Coronary artery (tissue), 2 donors: Measurements from ENCODE around the gene ETV1.
A peak's percentile ranks its signal among the peaks of the same experiment; 100 is the strongest.

ENCODE experiments used
- DNase-seq: peaks from one replicate; pipeline ENCODE4 v3.0.0-alpha.2; 2017; ENCODE audit warnings: low spot score
- H3K27ac ChIP-seq, 2 donors: fragments of 200-600 bp; sonication (generic); one replicate each; pipeline ENCODE4 v1.5.1; 2016 to 2019
- H3K4me3 ChIP-seq: fragments of 200-600 bp; sonication (generic); 2 replicates; pipeline ENCODE4 v1.5.1; 2016; ENCODE audit warnings: mild to moderate bottlenecking, moderate library complexity
- TF ChIP-seq, protein P1 (sequence below): fragments of 200-600 bp; sonication (generic); IDR thresholded peaks from one replicate; pipeline ENCODE4 v1.5.1; 2019; ENCODE audit warnings: antibody characterized with exemption

ETV1 gene

DNA sequence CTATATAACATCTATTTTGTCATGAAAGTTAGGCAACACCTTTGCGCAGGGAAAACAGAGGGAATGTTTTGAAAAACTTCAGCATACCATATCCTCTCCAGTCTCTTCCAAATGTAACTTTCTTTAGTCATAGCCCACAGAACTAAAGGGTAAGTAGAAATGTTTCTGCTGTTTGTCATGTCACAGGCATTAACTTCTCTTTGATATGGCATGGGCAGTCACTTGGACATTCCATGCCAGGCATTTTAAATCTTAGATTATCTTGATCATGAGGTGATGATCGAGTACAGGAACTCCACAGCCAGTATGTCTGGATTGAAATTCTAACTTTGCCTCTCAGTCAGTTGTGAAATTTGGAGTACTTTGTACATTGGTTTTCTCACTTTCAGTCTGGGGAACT, 27.5 kb upstream of the ETV1 start:
- TF ChIP-seq, protein P1, sequence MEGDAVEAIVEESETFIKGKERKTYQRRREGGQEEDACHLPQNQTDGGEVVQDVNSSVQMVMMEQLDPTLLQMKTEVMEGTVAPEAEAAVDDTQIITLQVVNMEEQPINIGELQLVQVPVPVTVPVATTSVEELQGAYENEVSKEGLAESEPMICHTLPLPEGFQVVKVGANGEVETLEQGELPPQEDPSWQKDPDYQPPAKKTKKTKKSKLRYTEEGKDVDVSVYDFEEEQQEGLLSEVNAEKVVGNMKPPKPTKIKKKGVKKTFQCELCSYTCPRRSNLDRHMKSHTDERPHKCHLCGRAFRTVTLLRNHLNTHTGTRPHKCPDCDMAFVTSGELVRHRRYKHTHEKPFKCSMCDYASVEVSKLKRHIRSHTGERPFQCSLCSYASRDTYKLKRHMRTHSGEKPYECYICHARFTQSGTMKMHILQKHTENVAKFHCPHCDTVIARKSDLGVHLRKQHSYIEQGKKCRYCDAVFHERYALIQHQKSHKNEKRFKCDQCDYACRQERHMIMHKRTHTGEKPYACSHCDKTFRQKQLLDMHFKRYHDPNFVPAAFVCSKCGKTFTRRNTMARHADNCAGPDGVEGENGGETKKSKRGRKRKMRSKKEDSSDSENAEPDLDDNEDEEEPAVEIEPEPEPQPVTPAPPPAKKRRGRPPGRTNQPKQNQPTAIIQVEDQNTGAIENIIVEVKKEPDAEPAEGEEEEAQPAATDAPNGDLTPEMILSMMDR, result no peak
- H3K27ac ChIP-seq, result no peak overlapping the region
- H3K4me3 ChIP-seq, result no peak overlapping the region
- DNase-seq, result no peak

DNA sequence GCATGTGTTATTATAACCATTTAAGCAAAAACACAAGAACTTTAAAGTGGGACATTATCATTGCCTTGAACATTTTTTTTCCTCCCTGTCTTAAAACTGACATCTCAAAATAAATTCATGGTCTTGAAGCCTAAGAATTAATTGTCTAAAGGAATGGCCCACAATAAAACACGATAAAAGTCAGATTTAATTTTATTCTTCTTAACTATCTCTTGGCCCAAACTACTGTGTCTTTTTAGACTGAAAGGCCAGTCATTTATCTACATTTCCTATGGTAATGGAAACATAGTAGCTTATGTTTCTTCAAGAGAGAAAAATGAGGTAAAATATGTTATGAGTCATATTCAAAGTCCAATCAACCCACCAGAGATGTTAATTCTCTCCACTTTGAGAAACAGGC, 24.4 kb upstream of the ETV1 start:
- TF ChIP-seq, protein P1, result no peak
- Histone ChIP-seq H3K4me3 (no peak overlapping the region), H3K27ac (no peak overlapping the region)
- no peak for DNase-seq

DNA sequence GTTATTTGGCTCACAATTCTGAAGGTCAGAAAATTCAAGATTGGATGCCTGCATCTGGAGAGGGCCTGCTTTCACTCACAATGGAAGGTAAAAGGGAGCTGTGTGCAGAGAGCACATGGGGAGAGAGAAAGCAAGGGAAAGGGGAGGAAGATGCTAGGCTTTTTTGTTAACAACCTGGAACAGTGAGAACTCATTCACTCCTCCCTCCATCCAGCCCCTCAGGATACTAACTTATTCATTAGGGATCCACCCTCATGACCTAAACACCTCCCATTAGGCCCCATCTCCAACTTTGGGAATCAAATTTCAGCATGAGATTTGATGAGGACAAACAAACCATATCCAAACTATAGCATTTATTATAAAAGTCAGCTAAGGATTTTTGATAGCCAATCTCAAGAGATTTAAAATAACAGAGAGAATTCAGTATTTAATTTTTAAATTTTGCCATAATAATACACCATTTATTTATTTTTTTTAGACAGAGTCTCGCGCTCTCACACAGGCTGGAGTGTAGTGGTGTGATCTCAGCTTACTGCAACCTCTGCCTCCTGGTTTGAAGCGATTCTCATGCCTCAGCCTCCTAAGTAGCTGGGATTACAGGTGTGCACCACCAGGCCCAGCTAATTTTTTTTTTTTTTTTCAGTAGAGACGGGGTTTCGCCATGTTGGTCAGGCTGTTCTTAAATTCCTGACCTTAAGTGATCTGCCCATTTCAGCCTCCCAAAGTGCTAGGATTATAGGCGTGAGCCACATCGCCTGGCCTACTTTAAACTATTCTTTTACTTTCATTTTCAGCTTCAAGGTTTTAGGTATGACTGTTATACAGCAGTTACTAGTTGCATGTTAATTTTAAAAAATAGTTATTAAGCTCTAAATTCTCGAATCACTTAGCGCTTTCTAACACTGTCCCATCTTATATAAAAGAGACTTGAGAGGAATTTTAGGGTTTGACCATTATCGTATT, 20.3 kb upstream of the ETV1 start:
- TF ChIP-seq, protein P1, result no peak
- DNase-seq, result no peak
- Histone ChIP-seq H3K4me3 (no peak overlapping the region), H3K27ac (no peak overlapping the region)

DNA sequence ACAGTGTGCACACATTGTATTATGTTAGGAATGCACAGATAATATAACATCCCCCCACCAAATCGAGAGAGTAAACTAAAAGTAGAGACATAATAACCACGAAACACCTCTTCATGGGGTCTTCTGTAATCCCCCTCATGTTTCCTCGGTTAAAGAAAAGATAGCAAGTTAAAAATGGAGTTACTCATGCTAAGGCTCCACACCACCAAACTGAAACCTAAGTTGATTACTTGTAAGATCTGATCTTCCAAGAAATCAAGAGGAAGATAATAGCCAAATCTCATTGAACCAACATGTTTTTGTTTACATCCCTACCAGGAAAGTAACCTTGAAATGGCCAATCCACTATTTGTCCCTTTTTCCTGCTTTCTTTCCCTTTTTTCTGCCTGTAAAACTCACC, 11.7 kb upstream of the ETV1 start:
- H3K27ac ChIP-seq, result no peak overlapping the region
- DNase-seq, result no peak
- TF ChIP-seq, protein P1, result no peak
- no peak overlapping the region for H3K4me3 ChIP-seq

DNA sequence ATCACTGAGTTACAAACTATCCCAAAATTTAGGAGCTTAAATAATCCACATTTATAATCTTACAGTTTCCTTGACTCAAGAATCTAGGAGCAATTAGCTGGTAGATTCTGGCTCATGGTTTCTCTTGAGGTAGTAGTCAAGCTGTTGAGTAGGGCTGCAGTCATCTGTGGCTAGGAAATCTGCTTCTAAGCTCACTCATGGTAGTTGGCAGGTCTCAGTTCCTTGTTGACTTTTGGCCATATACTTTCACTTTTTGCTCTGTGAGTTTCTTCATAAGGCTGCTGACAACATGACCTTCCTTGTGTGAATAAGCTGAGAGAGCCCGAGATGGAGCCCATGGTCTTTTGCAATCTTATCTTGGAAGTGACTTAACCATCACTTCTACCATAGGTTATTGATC, 10.8 kb upstream of the ETV1 start:
- Histone ChIP-seq H3K4me3 (no peak overlapping the region), H3K27ac (no peak overlapping the region)
- TF ChIP-seq, protein P1, result no peak
- DNase-seq, result no peak

DNA sequence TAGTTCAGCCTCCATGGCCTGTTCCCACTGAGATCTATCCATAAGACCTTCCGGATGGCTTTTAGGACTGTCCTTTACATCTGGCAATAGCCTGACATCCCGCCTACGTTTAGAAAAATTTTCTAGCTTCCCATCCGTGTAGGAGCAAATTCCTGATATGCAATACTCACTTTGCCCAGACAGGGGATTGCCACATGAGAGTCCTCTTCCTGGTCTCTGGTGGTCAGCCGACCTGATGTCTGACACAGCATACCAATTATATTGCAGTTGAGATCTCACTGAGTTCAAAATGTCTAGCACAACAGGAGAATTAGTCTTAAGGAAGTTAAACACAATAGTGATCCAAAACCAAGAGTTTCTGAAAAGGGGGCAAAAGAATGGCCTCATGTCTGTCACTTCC, 9.4 kb upstream of the ETV1 start:
- Histone ChIP-seq H3K27ac (no peak overlapping the region), H3K4me3 (no peak overlapping the region)
- TF ChIP-seq, protein P1, result no peak
- DNase-seq, result no peak

DNA sequence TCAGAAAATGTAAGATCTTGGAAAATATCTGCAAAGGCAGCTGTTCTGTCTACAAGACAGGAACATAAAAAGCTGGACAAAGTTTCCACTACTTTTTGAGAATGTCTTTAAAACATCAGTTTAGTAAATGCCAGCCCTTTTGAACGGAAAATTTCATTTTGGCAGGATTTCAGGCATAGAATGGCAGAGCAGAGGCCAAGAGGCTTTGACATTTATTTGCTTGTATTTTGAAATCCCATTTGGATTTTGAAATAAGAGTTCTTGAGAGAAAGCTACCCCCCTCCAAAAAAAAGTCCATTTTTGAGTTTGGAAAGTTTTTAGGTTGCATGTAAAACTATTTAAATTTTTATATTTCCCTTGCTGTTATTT, 3.1 kb upstream of the ETV1 start:
- no peak for DNase-seq
- Histone ChIP-seq H3K4me3 (peak overlapping the region; percentile 93), H3K27ac (peak overlapping the region; percentile 90 to 96)
- TF ChIP-seq, protein P1, result no peak
